Stimulated activated CD4-positive, alpha-beta T cell treated with anti-CD3 and anti-CD28 coated beads, Interleukin-1b, Interleukin-23, amount 100 ng/mL, for 24 hours (primary cell): ENCODE results near the gene CSK.
"Not testable (repeated sequence)": the region's sequence is repeated elsewhere in the genome, so short reads cannot be mapped to it uniquely, and the experiment has no call there.

Experiments
- DNase-seq, 4 experiments: peaks; one replicate each; pipeline ENCODE4 v3.0.0-alpha.2; 2020; ENCODE audit warnings: low read depth in 4 of 4, low spot score in 1 of 4

The CSK gene

GRCh38 chr15:74770211-74770903 is 11.5 kb upstream of the CSK start:
- no peak for DNase-seq

- no peak for DNase-seq
Observed at GRCh38 chr15:74773329-74773728, 8.6 kb upstream of the CSK start.

- DNase-seq = no peak
Observed at GRCh38 chr15:74773731-74774252, 8.1 kb upstream of the CSK start.

GRCh38 chr15:74775132-74775562 is 6.7 kb upstream of the CSK start:
- DNase-seq = no peak

GRCh38 chr15:74775894-74776293 is 6.0 kb upstream of the CSK start:
- DNase-seq = no peak

- DNase-seq = no peak
Observed at GRCh38 chr15:74776821-74777768, 4.8 kb upstream of the CSK start.

- no peak for DNase-seq
Observed at GRCh38 chr15:74777769-74778598, 3.9 kb upstream of the CSK start.

GRCh38 chr15:74778599-74778970 is 3.3 kb upstream of the CSK start:
- DNase-seq = no peak

GRCh38 chr15:74779162-74779648 is 2.7 kb upstream of the CSK start:
- no peak for DNase-seq

- DNase-seq = no peak
Observed at GRCh38 chr15:74780523-74781430, 1.1 kb upstream of the CSK start.

GRCh38 chr15:74782259-74783071 is 585 bp downstream of the CSK start:
- no peak for DNase-seq

GRCh38 chr15:74783072-74783807 is 1.4 kb downstream of the CSK start:
- DNase-seq = no peak

- no peak for DNase-seq
Observed at GRCh38 chr15:74783808-74784175, 1.9 kb downstream of the CSK start.

GRCh38 chr15:74784426-74785193 is 2.7 kb downstream of the CSK start:
- DNase-seq = no peak

GRCh38 chr15:74785194-74786032 is 3.5 kb downstream of the CSK start:
- no peak for DNase-seq

GRCh38 chr15:74786081-74786480 is 4.2 kb downstream of the CSK start:
- not testable (repeated sequence) for DNase-seq
